ENCODE measurements around the gene CLEC2D.
"Not testable (repeated sequence)": the region's sequence is repeated elsewhere in the genome, so short reads cannot be mapped to it uniquely, and the experiment has no call there.

CLEC2D gene

DNA sequence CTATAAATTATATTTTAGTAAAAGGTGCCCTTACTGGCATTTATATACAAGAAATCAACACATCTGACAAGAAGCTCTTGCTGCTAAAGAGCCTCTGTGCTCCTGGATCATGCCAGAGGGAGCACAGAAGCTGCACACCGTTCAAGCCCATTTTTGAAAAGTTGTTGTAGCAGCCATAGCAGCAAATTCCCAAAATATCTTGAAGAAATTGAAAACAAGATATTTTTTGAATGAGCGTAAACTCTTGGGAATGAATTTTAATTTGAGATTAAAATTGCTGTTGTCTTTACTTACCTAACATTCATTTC is 540 bp upstream of the CLEC2D start:
- H3K4me3 ChIP-seq (replicated peaks; ENCODE audit: low read depth, low read length) = no peak overlapping the region
- TF ChIP-seq, protein P1, sequence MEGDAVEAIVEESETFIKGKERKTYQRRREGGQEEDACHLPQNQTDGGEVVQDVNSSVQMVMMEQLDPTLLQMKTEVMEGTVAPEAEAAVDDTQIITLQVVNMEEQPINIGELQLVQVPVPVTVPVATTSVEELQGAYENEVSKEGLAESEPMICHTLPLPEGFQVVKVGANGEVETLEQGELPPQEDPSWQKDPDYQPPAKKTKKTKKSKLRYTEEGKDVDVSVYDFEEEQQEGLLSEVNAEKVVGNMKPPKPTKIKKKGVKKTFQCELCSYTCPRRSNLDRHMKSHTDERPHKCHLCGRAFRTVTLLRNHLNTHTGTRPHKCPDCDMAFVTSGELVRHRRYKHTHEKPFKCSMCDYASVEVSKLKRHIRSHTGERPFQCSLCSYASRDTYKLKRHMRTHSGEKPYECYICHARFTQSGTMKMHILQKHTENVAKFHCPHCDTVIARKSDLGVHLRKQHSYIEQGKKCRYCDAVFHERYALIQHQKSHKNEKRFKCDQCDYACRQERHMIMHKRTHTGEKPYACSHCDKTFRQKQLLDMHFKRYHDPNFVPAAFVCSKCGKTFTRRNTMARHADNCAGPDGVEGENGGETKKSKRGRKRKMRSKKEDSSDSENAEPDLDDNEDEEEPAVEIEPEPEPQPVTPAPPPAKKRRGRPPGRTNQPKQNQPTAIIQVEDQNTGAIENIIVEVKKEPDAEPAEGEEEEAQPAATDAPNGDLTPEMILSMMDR (IDR thresholded peaks at IDR 0.05; ENCODE audit: low read depth, low read length, missing control alignments) = no peak

DNA sequence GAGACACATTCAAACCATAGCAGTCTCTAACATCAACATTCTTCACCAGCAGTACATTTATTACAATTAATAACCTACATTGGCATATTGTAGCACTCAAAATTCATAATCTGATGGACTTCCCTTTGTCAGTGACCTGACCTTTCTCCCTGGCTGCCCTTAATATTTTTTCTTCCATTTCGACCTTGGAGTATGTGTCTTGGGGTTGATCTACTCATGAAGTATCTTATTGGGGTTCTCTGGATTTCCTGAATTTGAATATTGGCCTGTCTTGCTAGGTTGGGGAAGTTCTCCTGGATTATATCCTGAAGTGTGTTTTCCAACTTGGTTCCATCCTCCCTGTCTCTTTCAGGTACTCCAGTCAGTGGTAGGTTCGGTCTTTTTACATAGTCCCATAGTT is 2.8 kb downstream of the CLEC2D start:
- DNase-seq (ENCODE audit: extremely low read depth, low read depth); H3K4me3 ChIP-seq (replicated peaks; ENCODE audit: low read depth, low read length): not testable (repeated sequence)

More for the DNA sequence above, 540 bp upstream of the CLEC2D start:
- no peak for DNase-seq (ENCODE audit: extremely low read depth, low read depth)

DNA sequence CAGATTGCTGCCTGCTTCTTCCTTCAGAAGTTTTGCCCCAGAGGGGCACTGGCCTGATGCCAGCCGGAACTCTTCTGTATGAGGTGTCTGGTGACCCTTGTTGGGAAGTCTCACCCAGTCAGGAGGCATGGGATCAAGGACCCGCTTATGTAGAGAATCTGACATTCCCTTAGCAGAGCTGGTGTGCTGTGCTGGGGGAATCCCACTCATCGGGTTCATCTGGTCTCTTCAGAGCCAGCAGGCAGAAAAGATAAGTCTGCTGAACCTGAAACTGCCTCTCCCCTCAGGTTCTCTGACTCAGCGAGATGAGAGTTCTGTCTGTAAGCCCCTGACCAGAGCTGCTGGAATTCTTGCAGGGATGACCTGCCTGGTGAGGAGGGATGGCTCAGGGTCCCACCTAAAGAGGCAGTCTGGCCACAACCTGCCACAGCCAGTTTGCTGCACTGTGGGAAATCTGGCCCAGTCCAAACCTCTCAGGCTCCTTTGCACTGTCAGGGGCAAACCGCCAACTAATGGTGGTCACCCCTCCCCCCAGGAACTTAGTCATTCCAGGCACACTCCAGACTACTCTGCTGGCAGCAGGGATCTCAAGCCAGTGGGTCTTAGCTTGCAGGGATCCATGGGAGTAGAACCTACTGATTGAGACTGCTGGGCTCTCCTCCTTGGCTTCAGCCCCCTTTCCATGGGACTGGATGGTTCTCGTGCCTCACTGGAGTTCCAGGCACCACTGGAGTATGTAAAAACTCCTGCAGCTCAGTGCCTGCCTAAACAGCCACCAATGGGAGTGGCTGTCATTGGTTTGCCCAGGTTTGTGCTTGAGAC is 4.1 kb downstream of the CLEC2D start:
- TF ChIP-seq, protein P1 (IDR thresholded peaks at IDR 0.05; ENCODE audit: low read depth, low read length, missing control alignments) = no peak
- no peak overlapping the region for H3K4me3 ChIP-seq (replicated peaks; ENCODE audit: low read depth, low read length)
- DNase-seq (ENCODE audit: extremely low read depth, low read depth) = peak; percentile 93

DNA sequence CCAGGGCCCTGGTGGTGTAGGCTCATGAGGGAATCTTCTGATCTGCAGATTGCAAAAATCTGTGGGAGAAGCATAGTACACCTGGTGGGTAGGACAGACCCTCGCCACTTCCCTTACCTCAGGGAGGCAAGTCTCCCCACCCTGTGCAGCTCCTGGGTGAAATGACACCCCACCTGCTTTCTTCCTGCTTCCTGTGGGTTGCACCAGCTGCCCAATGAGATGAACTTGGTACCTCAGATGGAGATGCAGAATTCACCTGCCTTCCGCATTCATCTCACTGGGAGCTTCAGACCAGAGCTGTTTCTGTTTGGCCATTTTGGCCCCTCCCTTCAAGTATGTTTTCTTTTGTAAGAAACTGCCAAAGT is 4.7 kb downstream of the CLEC2D start:
- no peak overlapping the region for H3K4me3 ChIP-seq (replicated peaks; ENCODE audit: low read depth, low read length)
- TF ChIP-seq, protein P1 (IDR thresholded peaks at IDR 0.05; ENCODE audit: low read depth, low read length, missing control alignments) = no peak
- no peak for DNase-seq (ENCODE audit: extremely low read depth, low read depth)

DNA sequence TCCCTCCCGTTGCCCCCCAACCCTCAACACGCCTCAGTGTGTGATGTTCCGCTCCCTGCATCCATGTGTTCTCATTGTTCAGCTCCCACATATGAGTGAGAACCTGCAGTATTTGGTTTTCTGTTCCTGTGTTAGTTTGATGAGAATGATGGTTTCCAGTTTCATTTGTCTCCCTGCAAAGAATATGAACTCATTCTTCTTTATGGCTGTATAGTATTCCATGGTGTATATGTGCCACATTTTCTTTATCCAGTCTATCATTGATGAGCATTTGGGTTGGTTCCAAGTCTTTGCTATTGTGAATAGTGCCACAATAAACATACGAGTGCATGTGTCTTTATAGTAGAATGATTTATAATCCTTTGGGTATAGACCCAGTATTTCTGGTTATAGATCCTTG is 13.0 kb downstream of the CLEC2D start:
- not testable (repeated sequence) for DNase-seq (ENCODE audit: extremely low read depth, low read depth); H3K4me3 ChIP-seq (replicated peaks; ENCODE audit: low read depth, low read length)

DNA sequence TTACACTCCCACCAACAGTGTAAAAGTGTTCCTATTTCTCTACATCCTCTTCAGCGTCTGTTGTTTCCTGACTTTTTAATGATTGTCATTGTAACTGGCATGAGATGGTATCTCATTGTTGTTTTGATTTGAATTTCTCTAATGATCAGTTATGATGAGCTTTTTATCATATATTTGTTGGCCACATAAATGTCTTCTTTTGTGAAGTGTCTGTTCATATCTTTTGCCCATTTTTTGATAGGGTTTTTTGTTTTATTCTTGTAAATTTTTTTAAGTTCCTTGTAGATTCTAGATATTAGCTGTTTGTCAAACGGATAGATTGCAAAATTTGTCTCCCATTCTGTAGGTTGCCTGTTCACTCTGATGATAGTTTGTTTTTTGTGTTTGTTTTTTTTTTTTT is 13.4 kb downstream of the CLEC2D start:
- H3K4me3 ChIP-seq (replicated peaks; ENCODE audit: low read depth, low read length); DNase-seq (ENCODE audit: extremely low read depth, low read depth): not testable (repeated sequence)

DNA sequence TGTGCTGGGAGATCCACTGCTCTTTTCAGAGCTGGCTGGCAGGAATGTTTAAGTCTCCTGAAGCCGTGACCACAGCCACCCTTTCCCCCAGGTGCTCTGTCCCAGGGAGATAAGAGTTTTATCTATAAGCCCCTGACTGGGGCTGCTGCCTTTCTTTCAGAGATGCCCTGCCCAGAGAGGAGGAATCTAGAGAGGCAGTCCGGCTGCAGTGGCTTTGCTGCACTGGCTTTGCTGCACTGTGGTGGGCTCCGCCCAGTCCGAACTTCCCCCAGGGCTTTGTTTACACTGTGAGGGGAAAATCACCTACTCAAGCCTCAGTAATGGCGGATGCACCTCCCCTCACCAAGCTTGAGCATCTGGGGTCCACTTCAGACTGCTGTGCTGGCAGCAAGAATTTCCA is 15.9 kb downstream of the CLEC2D start:
- H3K4me3 ChIP-seq (replicated peaks; ENCODE audit: low read depth, low read length); DNase-seq (ENCODE audit: extremely low read depth, low read depth): not testable (repeated sequence)

DNA sequence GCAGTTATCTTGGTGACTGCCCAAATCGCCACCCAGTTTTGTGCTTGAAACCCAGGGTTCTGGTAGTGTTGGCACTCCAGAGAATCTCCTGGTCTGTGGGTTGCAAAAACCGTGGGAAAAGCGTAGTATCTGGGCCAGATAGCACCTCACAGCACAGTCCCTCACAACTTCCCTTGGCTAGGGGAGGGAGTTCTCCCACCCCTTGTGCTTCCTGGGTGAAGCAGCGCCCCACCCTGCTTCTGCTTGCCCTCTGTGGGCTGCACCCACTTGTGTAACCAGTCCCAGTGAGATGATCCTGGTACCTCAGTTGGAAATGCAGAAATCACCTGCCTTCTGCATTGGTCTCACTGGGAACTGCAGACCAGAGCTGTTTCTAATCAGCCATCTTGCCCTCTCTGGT is 16.4 kb downstream of the CLEC2D start:
- DNase-seq (ENCODE audit: extremely low read depth, low read depth) = no peak
- TF ChIP-seq, protein P1 (IDR thresholded peaks at IDR 0.05; ENCODE audit: low read depth, low read length, missing control alignments) = no peak
- H3K4me3 ChIP-seq (replicated peaks; ENCODE audit: low read depth, low read length) = no peak overlapping the region

DNA sequence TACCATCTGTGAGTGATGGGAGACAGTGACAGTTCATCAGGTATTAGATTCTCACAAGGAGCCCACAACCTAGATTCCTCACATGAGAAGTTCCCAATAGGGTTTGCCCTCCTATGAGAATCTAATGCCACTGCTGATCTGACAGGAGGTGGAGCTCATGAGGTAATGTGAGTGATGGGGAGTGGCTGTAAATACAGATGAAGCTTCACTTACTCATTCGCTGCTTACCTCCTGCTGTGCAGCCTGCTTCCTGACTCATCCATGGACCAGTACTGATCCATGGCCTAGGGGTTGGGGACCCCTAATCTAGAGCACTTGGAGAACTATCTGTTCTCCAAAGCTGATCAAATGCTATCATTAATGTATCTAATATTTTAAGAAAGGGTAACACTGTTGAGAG is 17.7 kb downstream of the CLEC2D start:
- peak; percentile 16 for DNase-seq (ENCODE audit: extremely low read depth, low read depth)

More for the DNA sequence above, 17.7 kb downstream of the CLEC2D start:
- TF ChIP-seq, protein P1 (IDR thresholded peaks at IDR 0.05; ENCODE audit: low read depth, low read length, missing control alignments) = no peak
- H3K4me3 ChIP-seq (replicated peaks; ENCODE audit: low read depth, low read length) = no peak overlapping the region

Measured in HFF-Myc (cell line).